ENCODE results near the gene CAB39. TPM values are rescaled to one million over a fixed set of nuclear protein-coding genes. Genes with fewer than 3 reads are reported as not detected.
A peak's percentile ranks its signal among the peaks of the same experiment; 100 is the strongest.

The CAB39 gene
- total and polyA plus RNA-seq, 2 experiments from 2014 or later: 18.7 to 67.5 TPM

GRCh38 chr2:230737791-230738226, 25.2 kb downstream of the CAB39 start:
- peak overlapping the region; percentile 42; the same call in 1 of the 2 replicates for H3K27ac ChIP-seq (ENCODE audit: low read depth)
- no peak overlapping the region for H3K4me3 ChIP-seq
- Mint-ChIP-seq H3K9me3 (no peaks in the 10 kb centered on the region), H3K4me1 (peaks cover 39% of the 10 kb centered on the region), H3K27me3 (ENCODE audit: insufficient read depth, low read depth, poor library complexity) (no peaks in the 10 kb centered on the region), H3K27ac (no peak overlapping the region), H3K4me3 (no peak overlapping the region), H3K36me3 (ENCODE audit: low read depth) (0 out of 3 replicates have a peak, but pooled peaks cover 2% of the 10 kb centered on the region)
- H4K20me1 ChIP-seq (replicated peaks; ENCODE audit: insufficient read depth): peaks cover 19% of the 10 kb centered on the region
- no peak for DNase-seq (ENCODE audit: low spot score)
- no peak overlapping the region for H2AFZ ChIP-seq
- no peaks in the 10 kb centered on the region for H3F3A ChIP-seq (replicated peaks; ENCODE audit: low read depth)
- peaks cover 22% of the 10 kb centered on the region for H3K4me1 ChIP-seq (ENCODE audit: insufficient read depth)
- H3K79me2 ChIP-seq (replicated peaks; ENCODE audit: insufficient read depth): peaks cover 100% of the 10 kb centered on the region
- no peaks in the 10 kb centered on the region for H3K9me2 ChIP-seq (ENCODE audit: insufficient read depth)
- TF ChIP-seq POLR2AphosphoS5 (IDR thresholded peaks at IDR 0.05; ENCODE audit: low read depth) (no peak), JUNB (IDR thresholded peaks at IDR 0.05; ENCODE audit: unreplicated experiment) (no peak), ZNF462 (CRISPR knock-in tag; IDR thresholded peaks at IDR 0.05) (no peak), STAT1 (IDR thresholded peaks at IDR 0.05; ENCODE audit: unreplicated experiment) (no peak), EZH2phosphoT487 (IDR thresholded peaks at IDR 0.05; ENCODE audit: unreplicated experiment) (no peak), NANOG (IDR thresholded peaks at IDR 0.05; ENCODE audit: borderline replicate concordance) (no peak), CREB1 (CRISPR knock-in tag; IDR thresholded peaks at IDR 0.05; ENCODE audit: low read depth) (no peak), ETS1 (IDR thresholded peaks at IDR 0.05) (no peak), ZNF331 (CRISPR knock-in tag; IDR thresholded peaks at IDR 0.05; ENCODE audit: low read depth) (no peak), ZNF114 (CRISPR knock-in tag; IDR thresholded peaks at IDR 0.05) (no peak), REST (IDR thresholded peaks at IDR 0.05; ENCODE audit: unreplicated experiment) (no peak)
- H3K27me3 ChIP-seq (ENCODE audit: insufficient read depth): no peaks in the 10 kb centered on the region
- no peaks in the 10 kb centered on the region for H3K36me3 ChIP-seq (ENCODE audit: insufficient read depth)
- ATAC-seq: no peak
- no peak overlapping the region for H3K4me2 ChIP-seq
